ENCODE measurements around the gene KSR2. TPM values are rescaled to one million over a fixed set of nuclear protein-coding genes. Genes with fewer than 3 reads are reported as not detected.

The KSR2 gene
- total RNA-seq, 4 donors from 2014 or later, result 0.32 to 7.0 (median 0.60) TPM

DNA sequence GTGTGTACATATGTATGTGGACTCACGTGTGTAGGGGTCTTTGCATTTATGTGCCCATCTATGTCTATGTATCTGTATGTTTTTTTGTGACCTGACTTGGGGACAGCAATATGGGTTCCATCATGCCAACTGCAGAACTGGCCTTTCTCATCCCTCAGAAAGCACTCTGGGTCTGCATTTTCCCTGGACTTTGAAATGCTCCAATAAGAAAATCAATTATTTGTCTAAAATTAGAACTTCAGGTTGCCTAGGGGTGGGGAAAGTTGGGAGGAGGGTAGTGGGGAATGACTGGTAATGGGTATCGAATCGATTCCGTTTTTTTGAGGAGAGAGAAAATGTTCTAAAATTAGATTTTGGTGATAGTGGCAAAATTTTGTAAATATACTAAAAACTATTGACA, 466.6 kb downstream of the KSR2 start:
- Histone ChIP-seq H3K4me1 (no peaks in the 10 kb centered on the region), H3K4me3 (no peak overlapping the region), H3K27me3 (no peaks in the 10 kb centered on the region), H3K36me3 (no peaks in the 10 kb centered on the region), H3K27ac (no peak overlapping the region), H3K9me3 (no peaks in the 10 kb centered on the region)
- in situ Hi-C loops (cut with MboI; ENCODE audit: low pct_ligation_motif_present in 1 of 4, low pct_unique_long_range_greater_than_20kb in 1 of 4, low sequenced_read_pairs in 3 of 4) (no loop called here), intact Hi-C loops (cut with DNase I; ENCODE audit: low total_unique reads) (no loop called here)
- no peak for TF ChIP-seq EP300 (IDR thresholded peaks at IDR 0.05; ENCODE audit: low read depth)
- TF ChIP-seq POLR2A (IDR thresholded peaks at IDR 0.05), result no peak
- no peak for TF ChIP-seq POLR2AphosphoS5 (IDR thresholded peaks at IDR 0.05)
- no peak for TF ChIP-seq CTCF (IDR thresholded peaks at IDR 0.05)
- WGBS, 2 donors (ENCODE audit: low coverage in 1 of 2), result 85 to 94% methylated on average over 3 to 4 of the region's 4 CpGs
- no peak for DNase-seq

DNA sequence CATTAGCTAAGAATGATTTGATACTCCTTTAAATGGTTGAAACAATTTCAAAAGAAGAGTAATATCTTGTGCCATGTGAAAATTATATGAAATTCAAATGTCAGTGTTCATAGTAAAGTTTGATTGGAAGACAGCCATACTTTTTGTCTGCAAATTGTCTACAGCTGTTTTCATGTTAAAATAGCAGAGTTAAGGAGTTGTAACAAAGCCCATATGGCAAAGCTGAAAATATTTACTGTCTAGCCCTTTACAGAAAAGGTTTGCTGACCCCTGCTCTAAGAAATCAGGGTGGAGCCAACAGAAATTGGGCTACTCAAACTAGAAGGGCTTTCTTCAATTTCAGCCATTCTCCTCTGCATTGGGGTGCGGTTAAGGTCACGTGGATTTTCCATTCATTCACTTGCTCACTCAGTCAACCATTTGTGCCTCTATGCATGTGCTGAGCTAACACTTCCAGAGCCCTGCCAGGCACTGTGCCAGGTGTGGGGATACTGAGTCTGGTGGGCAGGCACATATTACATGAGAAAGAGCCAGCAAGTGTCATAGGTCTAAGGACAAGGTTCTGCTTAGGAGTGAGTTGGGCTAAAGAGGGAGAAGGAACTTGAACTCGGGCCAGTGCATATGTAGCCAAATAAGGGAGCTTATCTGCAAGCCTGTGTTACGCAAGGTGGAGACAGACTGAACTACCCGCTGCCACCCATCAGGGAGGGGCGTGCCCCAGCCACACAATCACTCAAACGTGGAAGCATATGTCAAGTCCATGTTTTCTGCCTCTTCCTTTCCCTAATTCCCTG, 467.5 kb downstream of the KSR2 start:
- Histone ChIP-seq H3K36me3 (no peaks in the 10 kb centered on the region), H3K4me3 (no peak overlapping the region), H3K27ac (no peak overlapping the region), H3K4me1 (no peaks in the 10 kb centered on the region), H3K27me3 (no peaks in the 10 kb centered on the region), H3K9me3 (no peaks in the 10 kb centered on the region)
- intact Hi-C loops (cut with DNase I; ENCODE audit: low total_unique reads) (no loop called here), in situ Hi-C loops (cut with MboI; ENCODE audit: low pct_ligation_motif_present in 1 of 4, low pct_unique_long_range_greater_than_20kb in 1 of 4, low sequenced_read_pairs in 3 of 4) (no loop called here)
- 49 to 67% methylated on average over 3 to 7 of the region's 7 CpGs for WGBS, 2 donors (ENCODE audit: low coverage in 1 of 2)
- TF ChIP-seq CTCF (IDR thresholded peaks at IDR 0.05), result no peak
- no peak for TF ChIP-seq POLR2A (IDR thresholded peaks at IDR 0.05)
- no peak for TF ChIP-seq EP300 (IDR thresholded peaks at IDR 0.05; ENCODE audit: low read depth)
- TF ChIP-seq POLR2AphosphoS5 (IDR thresholded peaks at IDR 0.05), result no peak
- DNase-seq, result peak; percentile 46

DNA sequence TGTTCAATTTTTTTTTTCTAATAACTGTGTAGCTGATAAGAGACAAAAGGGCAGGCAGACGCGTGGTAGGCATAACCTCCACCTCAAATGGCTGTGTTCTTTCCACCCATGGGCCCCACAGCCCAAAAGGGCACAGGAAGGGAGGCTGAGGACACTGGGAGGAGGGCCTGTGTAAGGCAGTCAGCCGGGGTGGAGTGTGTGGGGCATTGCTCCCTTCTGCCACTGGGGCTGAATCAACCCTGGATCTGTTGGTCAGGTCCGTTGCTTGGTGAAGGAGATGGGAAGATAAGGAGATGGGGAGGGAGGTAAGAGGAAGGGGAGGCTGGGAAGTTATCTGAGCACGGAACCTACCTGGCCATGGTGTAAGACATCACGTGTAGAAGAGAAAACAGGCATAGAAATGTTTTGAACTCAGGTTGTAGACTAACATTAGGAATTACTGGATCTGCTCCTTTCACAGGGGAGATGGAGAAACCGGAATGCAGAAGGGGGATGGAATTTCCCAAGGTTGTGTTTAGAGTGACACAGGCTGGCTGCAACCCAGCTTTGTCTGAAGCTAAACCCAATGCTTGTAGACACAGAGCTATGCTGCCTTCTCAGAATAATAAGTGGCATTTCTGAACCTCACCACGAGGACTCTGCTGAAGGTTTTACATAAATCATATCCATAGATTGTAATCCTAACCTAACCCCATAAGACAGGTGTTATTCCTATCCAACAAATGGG, 468.9 kb downstream of the KSR2 start:
- no peak overlapping the region for H3K27ac ChIP-seq
- intact Hi-C loops (cut with DNase I; ENCODE audit: low total_unique reads) (no loop called here), in situ Hi-C loops (cut with MboI; ENCODE audit: low pct_ligation_motif_present in 1 of 4, low pct_unique_long_range_greater_than_20kb in 1 of 4, low sequenced_read_pairs in 3 of 4) (no loop called here)
- no peaks in the 10 kb centered on the region for H3K27me3 ChIP-seq
- H3K4me3 ChIP-seq, result no peak overlapping the region
- WGBS, 2 donors (ENCODE audit: low coverage in 1 of 2), result 61 to 75% methylated on average over 6 to 8 of the region's 8 CpGs
- TF ChIP-seq CTCF (IDR thresholded peaks at IDR 0.05), result no peak
- TF ChIP-seq POLR2AphosphoS5 (IDR thresholded peaks at IDR 0.05), result no peak
- TF ChIP-seq POLR2A (IDR thresholded peaks at IDR 0.05), result no peak
- no peak for TF ChIP-seq EP300 (IDR thresholded peaks at IDR 0.05; ENCODE audit: low read depth)
- no peaks in the 10 kb centered on the region for H3K4me1 ChIP-seq
- no peaks in the 10 kb centered on the region for H3K9me3 ChIP-seq
- DNase-seq, result no peak
- no peaks in the 10 kb centered on the region for H3K36me3 ChIP-seq

GRCh38 chr12:117498880-117499279, 469.9 kb downstream of the KSR2 start:
- TF ChIP-seq CTCF (IDR thresholded peaks at IDR 0.05) (no peak), EP300 (IDR thresholded peaks at IDR 0.05; ENCODE audit: low read depth) (no peak), POLR2A (IDR thresholded peaks at IDR 0.05) (no peak), POLR2AphosphoS5 (IDR thresholded peaks at IDR 0.05) (no peak)
- no peaks in the 10 kb centered on the region for H3K27me3 ChIP-seq
- in situ Hi-C loops (cut with MboI; ENCODE audit: low pct_ligation_motif_present in 1 of 4, low pct_unique_long_range_greater_than_20kb in 1 of 4, low sequenced_read_pairs in 3 of 4), result no loop called here
- no peaks in the 10 kb centered on the region for H3K36me3 ChIP-seq
- 51 to 62% methylated on average over 3 of the region's 3 CpGs for WGBS, 2 donors (ENCODE audit: low coverage in 1 of 2)
- H3K9me3 ChIP-seq, result no peaks in the 10 kb centered on the region
- DNase-seq, result no peak
- H3K4me3 ChIP-seq, result no peak overlapping the region
- H3K4me1 ChIP-seq, result no peaks in the 10 kb centered on the region
- H3K27ac ChIP-seq, result no peak overlapping the region
- intact Hi-C loops (cut with DNase I; ENCODE audit: low total_unique reads), result no loop called here
